HG03432 (cell line): ENCODE measurements around the gene SHROOM3.

Experiments
- ATAC-seq: cut with Tn5 transposase; IDR thresholded peaks from one replicate; pipeline ENCODE4 v1.9.1; 2021; ENCODE audit warnings: mild to moderate bottlenecking, moderate library complexity; ENCODE audit not compliant: unreplicated experiment

Gene SHROOM3

DNA sequence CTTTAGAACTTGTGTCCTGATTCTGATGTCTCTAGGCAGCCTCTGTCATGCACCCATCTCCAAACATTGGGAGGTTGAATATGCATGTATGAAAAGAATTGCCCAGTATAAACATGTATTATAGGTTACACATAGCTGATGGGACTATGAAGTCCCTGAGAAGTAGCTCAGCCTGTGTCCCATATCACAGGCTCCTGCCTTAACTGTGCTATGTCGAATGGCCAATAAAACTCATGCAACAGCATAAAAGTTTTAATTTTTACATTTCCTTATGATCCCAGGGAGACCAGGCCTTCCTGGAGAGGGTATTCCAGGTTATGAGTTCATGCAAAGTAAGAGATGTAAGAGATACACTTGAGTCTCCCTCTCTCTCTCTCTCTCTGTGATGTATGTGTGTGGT is 217.4 kb downstream of the SHROOM3 start:
- ATAC-seq, result no peak

GRCh38 chr4:76654084-76654483 is 219.1 kb downstream of the SHROOM3 start:
- ATAC-seq, result no peak

- no peak for ATAC-seq
Observed at GRCh38 chr4:76654791-76655190, 219.8 kb downstream of the SHROOM3 start.

DNA sequence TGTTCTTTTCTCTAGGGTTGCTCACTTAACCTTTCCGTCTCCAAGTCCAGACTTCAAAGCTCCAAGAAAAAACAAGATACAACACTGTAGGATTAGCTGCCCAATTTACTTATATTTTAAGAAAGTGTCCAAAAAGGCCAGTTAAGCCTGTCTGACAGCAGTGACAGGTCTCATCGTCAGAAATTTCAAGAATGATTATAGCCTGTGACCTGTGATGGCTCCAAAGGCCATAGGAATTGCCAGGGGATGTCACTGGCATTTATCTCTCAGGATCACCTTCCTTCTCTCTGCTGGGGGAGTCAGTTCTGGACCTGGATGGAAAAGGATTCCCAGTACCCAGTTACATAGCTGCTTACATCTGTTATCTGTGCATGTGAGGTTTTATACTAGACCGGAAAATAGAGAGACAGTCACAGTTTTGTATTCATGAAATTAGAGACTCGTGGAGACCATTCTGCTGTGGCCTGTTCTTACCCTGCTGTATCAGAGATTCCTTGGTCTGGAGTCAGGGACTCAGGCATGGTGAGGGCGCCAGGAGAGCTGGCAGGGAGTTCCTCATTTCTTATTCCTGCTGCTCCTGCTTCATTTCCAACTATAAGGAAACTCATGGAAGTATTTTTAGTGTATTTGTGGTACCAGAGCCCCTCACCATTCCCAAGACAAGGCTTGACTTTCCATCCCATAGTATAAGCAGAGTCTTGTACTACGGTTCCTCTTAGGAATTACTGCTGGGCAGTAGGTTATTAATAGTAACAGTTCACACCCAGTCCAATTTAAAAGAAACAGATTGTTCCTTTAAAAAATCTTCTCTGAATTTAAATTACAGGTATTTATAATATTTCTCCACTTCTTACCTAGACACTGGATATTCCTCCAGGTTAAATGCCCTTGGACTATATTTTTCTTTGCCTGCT is 220.8 kb downstream of the SHROOM3 start:
- ATAC-seq, result no peak

- ATAC-seq, result no peak
Observed at GRCh38 chr4:76657443-76657842, 222.4 kb downstream of the SHROOM3 start.

GRCh38 chr4:76658231-76659102 is 223.4 kb downstream of the SHROOM3 start:
- ATAC-seq, result peak; percentile 60

DNA sequence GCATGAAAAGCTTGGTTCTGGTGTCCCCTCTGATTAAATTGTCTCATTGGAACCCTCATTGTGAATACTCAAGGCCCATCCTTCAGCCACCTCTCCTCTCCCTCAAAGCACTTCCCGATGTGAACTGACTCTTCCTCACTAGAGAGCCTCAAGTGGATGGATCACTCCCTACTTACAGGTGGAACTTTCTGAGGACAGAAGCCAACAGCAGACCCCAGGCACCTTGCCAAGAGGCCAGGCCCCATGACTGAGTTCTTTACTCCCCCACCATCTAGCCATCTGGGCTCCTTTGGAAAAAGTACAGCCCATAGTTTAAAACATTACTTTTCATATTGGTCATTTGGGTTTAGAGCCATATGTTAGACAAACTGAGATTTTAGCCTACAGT is 224.1 kb downstream of the SHROOM3 start:
- no peak for ATAC-seq

DNA sequence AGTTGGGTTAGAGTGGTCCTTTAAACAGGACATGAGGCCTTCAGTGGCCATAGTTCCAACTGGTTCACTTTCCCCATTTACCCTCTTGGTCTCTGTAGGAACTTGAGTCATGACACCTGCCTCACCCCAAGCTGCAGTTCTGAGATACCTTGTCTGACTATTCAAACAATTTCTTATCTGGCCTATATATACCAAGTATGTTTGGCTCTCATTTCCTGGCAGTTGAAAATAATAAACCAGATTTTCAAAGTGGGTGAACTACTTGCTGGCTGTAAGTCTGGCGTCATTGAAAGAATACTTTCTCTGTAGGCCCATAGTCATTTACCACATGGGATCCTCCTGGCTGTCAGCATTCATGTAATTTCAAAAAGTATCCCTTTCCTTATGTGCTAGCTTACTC is 228.8 kb downstream of the SHROOM3 start:
- ATAC-seq, result no peak

DNA sequence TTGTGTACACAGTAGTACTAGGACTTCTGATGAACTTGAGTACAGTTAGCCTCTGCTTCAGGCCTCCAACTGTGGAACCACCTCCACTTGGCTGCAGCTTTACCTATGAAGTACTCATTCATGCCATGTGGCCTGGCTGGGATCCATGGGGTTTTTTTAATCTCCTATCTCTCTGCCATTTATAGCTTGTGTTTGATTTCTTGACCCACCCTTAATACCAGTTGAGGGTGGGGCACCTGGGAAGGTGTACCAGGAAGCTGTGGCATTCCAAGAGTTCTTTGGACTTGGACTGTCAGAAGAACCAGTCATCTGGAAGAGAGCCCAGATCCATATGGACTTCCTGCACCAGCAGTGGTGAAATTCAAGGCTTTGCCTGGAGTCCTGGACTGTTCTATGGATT is 230.1 kb downstream of the SHROOM3 start:
- no peak for ATAC-seq

- no peak for ATAC-seq
Observed at GRCh38 chr4:76665721-76666120, 230.7 kb downstream of the SHROOM3 start.

DNA sequence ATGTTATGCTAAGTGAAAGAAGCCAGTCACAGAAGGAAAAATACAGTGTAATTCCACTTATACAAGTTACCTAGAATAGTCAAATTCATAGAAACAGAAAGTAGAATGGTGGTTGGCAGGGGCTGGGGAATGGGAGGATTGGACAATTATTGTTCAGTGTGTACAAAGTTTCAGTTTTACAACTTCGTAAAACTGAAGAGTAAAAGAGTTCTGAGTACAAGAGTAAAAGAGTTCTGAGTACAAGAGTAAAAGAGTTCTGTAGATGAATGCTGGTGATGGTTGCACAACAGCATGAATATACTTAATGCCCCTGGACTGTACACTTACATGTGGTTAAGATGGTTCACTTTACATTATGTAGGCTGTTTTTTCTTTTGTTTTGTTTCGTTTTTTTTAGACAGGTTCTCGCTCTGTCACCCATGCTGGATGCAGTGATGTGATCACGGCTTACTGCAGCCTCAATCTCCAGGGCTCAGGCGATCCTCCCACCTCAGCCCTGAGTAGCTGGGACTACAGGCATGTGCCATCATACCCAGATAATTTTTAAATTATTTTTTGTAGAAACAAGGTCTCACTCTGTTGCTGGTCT is 232.0 kb downstream of the SHROOM3 start:
- peak; percentile 78 for ATAC-seq

- ATAC-seq, result no peak
Observed at GRCh38 chr4:76670631-76671030, 235.6 kb downstream of the SHROOM3 start.

- no peak for ATAC-seq
Observed at GRCh38 chr4:76673362-76673761, 238.3 kb downstream of the SHROOM3 start.

GRCh38 chr4:76674983-76675382 is 240.0 kb downstream of the SHROOM3 start:
- no peak for ATAC-seq

GRCh38 chr4:76677571-76678326 is 242.7 kb downstream of the SHROOM3 start:
- ATAC-seq, result no peak

- ATAC-seq, result no peak
Observed at GRCh38 chr4:76679691-76680090, 244.7 kb downstream of the SHROOM3 start.

DNA sequence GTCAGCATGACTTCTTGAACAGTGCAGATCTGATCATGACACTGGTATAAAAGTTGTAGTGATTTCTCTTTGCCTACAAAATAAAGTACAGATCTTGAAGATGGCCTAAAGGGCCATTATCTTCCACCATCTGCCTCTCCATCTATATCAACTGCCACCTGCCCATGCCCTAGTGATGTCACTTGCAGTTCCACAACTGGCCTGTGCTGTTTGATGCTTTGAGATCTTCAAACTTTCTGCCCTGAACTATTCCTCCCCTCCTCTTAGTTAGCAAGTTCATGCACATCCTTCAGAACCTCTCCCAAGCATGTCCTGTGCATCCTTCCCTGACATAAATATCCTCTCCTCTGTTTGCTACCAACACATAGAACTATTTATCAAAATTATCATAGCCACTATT is 245.9 kb downstream of the SHROOM3 start:
- peak; percentile 56 for ATAC-seq

- ATAC-seq, result no peak
Observed at GRCh38 chr4:76681996-76682395, 247.0 kb downstream of the SHROOM3 start.

DNA sequence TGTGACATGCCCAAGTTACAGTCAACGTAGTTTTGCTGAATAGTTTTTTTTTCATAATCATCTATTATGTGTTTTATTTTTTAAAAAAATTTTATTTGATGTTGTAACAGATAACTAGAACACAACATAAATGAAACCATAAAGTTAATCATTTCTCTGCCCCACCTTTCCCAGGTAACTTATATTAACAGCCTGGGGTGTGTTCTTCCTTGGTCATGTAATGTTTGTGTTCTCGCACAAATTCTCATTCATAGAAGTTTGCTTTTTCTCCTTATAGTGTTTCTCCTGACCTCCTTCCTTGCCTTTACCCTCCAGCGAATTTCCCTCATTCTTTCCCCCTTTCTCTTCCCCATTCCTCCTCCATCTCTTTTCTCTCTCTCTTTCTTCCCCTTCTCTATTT is 248.1 kb downstream of the SHROOM3 start:
- no peak for ATAC-seq

- ATAC-seq, result no peak
Observed at GRCh38 chr4:76687746-76688448, 252.9 kb downstream of the SHROOM3 start.
